K562 (cell line): ENCODE measurements around the gene SOX6. TPM values are rescaled to one million over a fixed set of nuclear protein-coding genes. Genes with fewer than 3 reads are reported as not detected.

Experiments
- ATAC-seq: fragments of 200-7000 bp; cut with Tn5 transposase; 3 replicates; pipeline ENCODE4 v1.9.1; 2020; ENCODE audit warnings: moderate library complexity
- BruUV-seq: library from RNA; stranded (reverse); fragments of 400-500 nt; replicated peaks from 2 replicates; lab custom pipeline; 2021; lab: Mats Ljungman, UMichigan
- CTCF ChIA-PET: fragments of 300-600 bp; formaldehyde crosslinking; extraction: SDS; loops from one replicate; lab custom pipeline; 2021; ENCODE audit warnings: low intra/inter-chr PET ratio; lab: Yijun Ruan, JAX
- POLR2A ChIA-PET: fragments of 300-600, 350-650 bp; sonication (Branson Sonifier 250); formaldehyde crosslinking; extraction: SDS; loops from one replicate; lab custom pipeline; 2021; ENCODE audit warnings: antibody characterized with exemption, inconsistent platforms; lab: Yijun Ruan, JAX
- DNase-seq, 4 experiments: peaks; one replicate each; pipeline versions ENCODE4 v3.0.0 to v3.0.0-alpha.2; 2011 to 2018; ENCODE audit warnings: low spot score in 3 of 4, mixed read lengths in 3 of 4; ENCODE audit errors: extremely low read depth in 1 of 4
- FAIRE-seq: peaks from 2 replicates; lab custom pipeline; 2011; peaks lifted over from hg19 to GRCh38; lab: Jason Lieb, UNC
- H2AFZ ChIP-seq: 2 replicates; pipeline ENCODE4 v1.6.0; 2011; ENCODE audit warnings: low read depth, low read length, control low read depth, inconsistent platforms
- H3K27ac ChIP-seq: fragments of 200-600 bp; 3 replicates; pipeline ENCODE4 v1.8.0; 2011; ENCODE audit warnings: low read depth, mild to moderate bottlenecking, control low read depth, inconsistent platforms, low read length, moderate library complexity, mixed read lengths; ENCODE audit errors: extremely low read depth
- H3K27me3 ChIP-seq, 2 experiments: fragments of 300-600 bp in 1 of 2; 2 replicates in 1 of 2; 3 replicates in 1 of 2; pipeline versions ENCODE4 v1.6.0 to v1.8.0; 2011; ENCODE audit warnings: inconsistent platforms in 2 of 2, low read length in 2 of 2, mild to moderate bottlenecking in 1 of 2, mixed read lengths in 1 of 2, moderate library complexity in 1 of 2; ENCODE audit not compliant: control insufficient read depth in 2 of 2, insufficient read depth in 2 of 2
- H3K36me3 ChIP-seq: fragments of 300-600 bp; 3 replicates; pipeline ENCODE4 v1.8.0; 2011; ENCODE audit warnings: mild to moderate bottlenecking, low read length, inconsistent platforms; ENCODE audit not compliant: control insufficient read depth, insufficient read depth
- H3K4me1 ChIP-seq, 2 experiments: fragments of 200-600 bp in 1 of 2; replicated peaks in 1 of 2; 2 replicates in 1 of 2; 3 replicates in 1 of 2; pipeline versions ENCODE4 v1.5.1 to v1.8.0; 2011; ENCODE audit warnings: inconsistent platforms in 2 of 2, low read length in 2 of 2, mild to moderate bottlenecking in 1 of 2, mixed read lengths in 1 of 2, moderate library complexity in 1 of 2; ENCODE audit not compliant: control insufficient read depth in 2 of 2, insufficient read depth in 2 of 2
- H3K4me2 ChIP-seq: 2 replicates; pipeline ENCODE4 v1.6.1; 2011; ENCODE audit warnings: low read length, control low read depth, inconsistent platforms, mixed read lengths; ENCODE audit not compliant: insufficient read depth
- H3K4me3 ChIP-seq: fragments of 200-600 bp; sonication (generic), shearing (Covaris generic); 2 replicates; pipeline ENCODE4 v1.5.1; 2016; ENCODE audit warnings: control low read depth, inconsistent platforms
- H3K79me2 ChIP-seq: fragments of 200-600 bp; 3 replicates; pipeline ENCODE4 v1.8.0; 2011; ENCODE audit warnings: low read length, inconsistent platforms; ENCODE audit not compliant: control insufficient read depth, insufficient read depth
- H3K9ac ChIP-seq, 2 experiments: 2 replicates each; pipeline versions ENCODE4 v1.6.0 to v1.6.1; 2011; ENCODE audit warnings: low read depth in 2 of 2, low read length in 2 of 2, control low read depth in 1 of 2, inconsistent platforms in 1 of 2, mild to moderate bottlenecking in 1 of 2, mixed read lengths in 1 of 2; ENCODE audit not compliant: insufficient read depth in 1 of 2
- H3K9me1 ChIP-seq: one replicate; pipeline ENCODE4 v1.6.0; 2011; ENCODE audit warnings: inconsistent platforms, mild to moderate bottlenecking, low read length, moderate library complexity; ENCODE audit not compliant: control insufficient read depth, insufficient read depth
- H3K9me3 ChIP-seq: replicated peaks from 2 replicates; pipeline ENCODE4 v1.5.1; 2011; ENCODE audit warnings: low read depth, low read length, inconsistent platforms; ENCODE audit not compliant: control insufficient read depth, insufficient read depth
- H4K20me1 ChIP-seq: replicated peaks from 2 replicates; pipeline ENCODE4 v1.6.1; 2011; ENCODE audit warnings: low read length, inconsistent platforms, mixed read lengths; ENCODE audit not compliant: control insufficient read depth, insufficient read depth
- ARID1B ChIP-seq: fragments of 450-650 bp; IDR thresholded peaks from 2 replicates; pipeline ENCODE4 v1.6.1; 2016; ENCODE audit warnings: antibody characterized with exemption, mild to moderate bottlenecking, inconsistent platforms
- CBFA2T2 ChIP-seq: fragments of 450-650 bp; conservative IDR thresholded peaks from 2 replicates; pipeline ENCODE4 v1.6.1; 2017; ENCODE audit warnings: mild to moderate bottlenecking
- CBFA2T3 ChIP-seq: fragments of 450-650 bp; IDR thresholded peaks from 2 replicates; pipeline ENCODE4 v1.6.1; 2017
- CREB1 ChIP-seq, 2 experiments: sonication (generic) in 1 of 2; formaldehyde crosslinking in 1 of 2; IDR thresholded peaks; 2 replicates each; pipeline versions ENCODE4 v1.6.1 to v1.8.0; 2012 to 2022; ENCODE audit warnings: inconsistent platforms in 1 of 2, mild to moderate bottlenecking in 1 of 2, missing genetic modification reagents in 1 of 2, moderate library complexity in 1 of 2
- FOXA1 ChIP-seq: fragments of 450-650 bp; IDR thresholded peaks from 2 replicates; pipeline ENCODE4 v1.6.1; 2016; ENCODE audit warnings: mild to moderate bottlenecking, borderline replicate concordance
- KAT8 ChIP-seq: fragments of 450-650 bp; IDR thresholded peaks from 2 replicates; pipeline ENCODE4 v1.6.1; 2016; ENCODE audit warnings: low read depth, mild to moderate bottlenecking
- KLF16 ChIP-seq: IDR thresholded peaks from 2 replicates; pipeline ENCODE4 v1.6.1; 2016; ENCODE audit warnings: antibody characterized with exemption
- MCM5 ChIP-seq: fragments of 450-650 bp; IDR thresholded peaks from 2 replicates; pipeline ENCODE4 v1.6.1; 2016; ENCODE audit warnings: low read depth
- MEIS2 ChIP-seq: fragments of 450-650 bp; IDR thresholded peaks from 2 replicates; pipeline ENCODE4 v1.6.1; 2014; ENCODE audit warnings: mild to moderate bottlenecking; ENCODE audit not compliant: partially characterized antibody
- NCOA6 ChIP-seq: fragments of 450-650 bp; IDR thresholded peaks from 2 replicates; pipeline ENCODE4 v1.6.1; 2017; ENCODE audit warnings: mild to moderate bottlenecking
- NR3C1 ChIP-seq: sonication (generic); formaldehyde crosslinking; IDR thresholded peaks from 2 replicates; pipeline ENCODE4 v1.8.1; 2022; ENCODE audit warnings: missing genetic modification reagents
- POLR2A ChIP-seq: fragments of 450-650 bp; conservative IDR thresholded peaks from 2 replicates; pipeline ENCODE4 v1.6.1; 2016
- POLR2AphosphoS2 ChIP-seq: IDR thresholded peaks from 2 replicates; pipeline ENCODE4 v1.6.1; 2012; ENCODE audit warnings: low read length, improper control_type of control experiment
- SIX5 ChIP-seq, 2 experiments: IDR thresholded peaks; 2 replicates each; pipeline ENCODE4 v1.6.1; 2011; ENCODE audit warnings: low read length in 2 of 2, borderline replicate concordance in 1 of 2, low read depth in 1 of 2, mild to moderate bottlenecking in 1 of 2, moderate library complexity in 1 of 2; ENCODE audit not compliant: insufficient read depth in 1 of 2
- SMAD2 ChIP-seq: fragments of 150-350 bp; IDR thresholded peaks from 2 replicates; pipeline ENCODE4 v1.6.1; 2014; ENCODE audit warnings: low read depth, mild to moderate bottlenecking, low read length
- SOX6 ChIP-seq: fragments of 450-650 bp; IDR thresholded peaks from 2 replicates; pipeline ENCODE4 v1.6.1; 2014; ENCODE audit warnings: mild to moderate bottlenecking
- SRSF1 ChIP-seq: fragments of 200-400 bp; formaldehyde crosslinking; IDR thresholded peaks from 2 replicates; pipeline ENCODE4 v1.6.1; 2017; ENCODE audit warnings: mild to moderate bottlenecking, low read depth, low read length, moderate library complexity
- TCF3 ChIP-seq: sonication (generic); formaldehyde crosslinking; IDR thresholded peaks from 2 replicates; pipeline ENCODE4 v1.4.0; 2020; ENCODE audit warnings: mild to moderate bottlenecking, missing genetic modification reagents
- ZNF232 ChIP-seq: sonication (generic); formaldehyde crosslinking; IDR thresholded peaks from 2 replicates; pipeline ENCODE4 v1.8.0; 2022; ENCODE audit warnings: mild to moderate bottlenecking, missing genetic modification reagents
- ZNF41 ChIP-seq: fragments of 250-450 bp; sonication (Bioruptor Pico); conservative IDR thresholded peaks from 2 replicates; pipeline ENCODE4 v1.4.0; 2020; ENCODE audit warnings: mild to moderate bottlenecking
- ZNF586 ChIP-seq: fragments of 450-650 bp; formaldehyde crosslinking; conservative IDR thresholded peaks from 2 replicates; pipeline ENCODE4 v1.4.0; 2020; ENCODE audit warnings: mild to moderate bottlenecking, moderate library complexity
- in situ Hi-C: fragments of 300-500 bp; cut with MboI; formaldehyde crosslinking; loops from 4 replicates; pipeline ENCODE4 v1.15.0; 2018; ENCODE audit warnings: inconsistent platforms, mixed read lengths
- intact Hi-C: fragments of 100-400 bp; cut with micrococcal nuclease; formaldehyde crosslinking; loops from 2 replicates; pipeline ENCODE4 v1.14.2; 2022
- polyA plus RNA-seq, 8 experiments: library from polyadenylated mRNA; depleted of rRNA in 4 of 8; stranded (reverse) in 5 of 8; unstranded in 3 of 8; fragments of >200 nt; fragmentation: Nextera tagmentation in 2 of 8; fragmentation: Illumina TruSeq in 1 of 8; extraction: Ambion mirVana in 2 of 8; extraction: Trizol in 1 of 8; gene quantifications; 2 replicates each; pipeline versions ENCODE4 v1.2.1 to v1.2.3, GENCODE V29; 2011 to 2014; ENCODE audit warnings: inconsistent platforms in 1 of 8, missing spikeins in 1 of 8
- total RNA-seq, 7 experiments: library from RNA; depleted of rRNA in 6 of 7; stranded (reverse); fragments of >200 nt in 6 of 7; fragmentation: Illumina TruSeq in 2 of 7; extraction: Trizol in 2 of 7; gene quantifications; 2 replicates each; pipeline versions ENCODE4 v1.2.1 to v1.2.3, GENCODE V29; 2011 to 2021; ENCODE audit warnings: low replicate concordance in 1 of 7
- TF ChIP-seq, protein P1 (sequence below): sonication (generic); formaldehyde crosslinking; IDR thresholded peaks from 2 replicates; pipeline ENCODE4 v1.8.0; 2022; ENCODE audit warnings: mild to moderate bottlenecking, missing genetic modification reagents, borderline replicate concordance

The SOX6 gene
- total and polyA plus RNA-seq, 9 of the 15 experiments (the other 6 are each of a cell fraction or from before 2014, with no cell fraction given): 0.89 to 8.7 (median 5.7) TPM

DNA sequence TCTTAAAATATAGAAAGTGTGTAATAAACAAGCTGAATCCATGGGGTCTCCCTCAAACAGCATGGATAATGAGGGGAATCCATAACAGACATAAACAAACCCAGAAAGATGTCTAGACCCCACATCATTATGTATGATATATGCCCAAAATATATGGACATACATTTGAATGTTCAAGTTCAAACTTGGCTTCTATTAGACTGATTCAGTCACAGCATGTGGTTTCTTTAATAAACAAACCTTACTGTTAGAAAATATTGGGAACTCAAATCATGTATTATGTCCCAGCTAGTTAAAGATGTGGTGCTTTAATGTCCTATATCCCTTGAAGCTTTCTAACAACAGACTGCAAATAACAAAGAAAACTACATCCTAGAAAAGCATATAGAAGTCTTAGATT, 228.6 kb downstream of the SOX6 start:
- no peak for ATAC-seq
- no peak for FAIRE-seq

DNA sequence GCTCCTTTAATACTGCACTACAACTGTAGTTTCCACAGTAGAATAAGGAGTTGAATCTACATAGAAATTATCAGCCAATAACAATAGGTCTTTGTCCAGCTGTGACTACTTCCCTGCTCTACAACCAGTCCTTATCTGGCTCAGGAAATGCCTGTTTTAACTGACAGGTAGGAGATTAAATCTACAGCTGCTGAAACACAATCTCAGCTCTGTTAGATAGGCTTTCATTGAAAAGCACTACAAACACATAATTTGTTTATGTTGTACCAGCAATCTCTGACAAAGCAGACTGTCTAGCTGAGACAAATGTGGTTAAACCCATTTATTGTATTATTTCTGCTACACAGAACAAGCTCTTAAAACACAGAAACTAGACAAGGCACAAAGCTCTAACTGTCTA, 230.0 kb downstream of the SOX6 start:
- intact Hi-C loops (no loop called here), in situ Hi-C loops (no loop called here)
- Histone ChIP-seq H3K4me3 (no peak overlapping the region), H3K27ac (no peak overlapping the region), H3K9me1 (no peaks in the 10 kb centered on the region), H3K36me3 (no peaks in the 10 kb centered on the region), H4K20me1 (no peaks in the 10 kb centered on the region), H3K79me2 (no peaks in the 10 kb centered on the region), H3K4me2 (no peak overlapping the region), H3K27me3 (no peaks in the 10 kb centered on the region), H3K9ac (no peak overlapping the region), H3K9me3 (no peaks in the 10 kb centered on the region), H2AFZ (no peak overlapping the region), H3K4me1 (0 out of 5 replicates have a peak, but pooled peaks cover 0 to 3% of the 10 kb centered on the region in 2 experiments)
- POLR2A ChIA-PET: interaction anchor here (0.7 kb wide), 2 partner anchors 11 to 14 kb away, joined by 3 read pairs; no protein-coding TSS in a partner anchor
- CTCF ChIA-PET: no interaction called here
- FAIRE-seq (no peak), ATAC-seq (no peak), DNase-seq (peak in 1 of 4 experiments; percentile 11)
- BruUV-seq: no TSS peak
- TF ChIP-seq TCF3 (CRISPR knock-in tag) (0 out of 2 replicates have a peak, but pooled peaks have one; percentile 10), CBFA2T3 (peak; percentile 71), CREB1 (IDR thresholded peaks at IDR 0.05) (no peak), CREB1 (CRISPR knock-in tag; IDR thresholded peaks at IDR 0.05) (no peak), KLF16 (peak; percentile 31; the same call in 1 of the 2 replicates), SOX6 (peak; percentile 91), POLR2AphosphoS2 (no peak), ARID1B (peak; percentile 35; the same call in 1 of the 2 replicates), POLR2A (no peak), SRSF1 (no peak), MCM5 (no peak), CBFA2T2 (peak; percentile 55; the same call in 1 of the 2 replicates), SMAD2 (no peak), FOXA1 (no peak), MEIS2 (peak; percentile 63)
- TF ChIP-seq, protein P1, sequence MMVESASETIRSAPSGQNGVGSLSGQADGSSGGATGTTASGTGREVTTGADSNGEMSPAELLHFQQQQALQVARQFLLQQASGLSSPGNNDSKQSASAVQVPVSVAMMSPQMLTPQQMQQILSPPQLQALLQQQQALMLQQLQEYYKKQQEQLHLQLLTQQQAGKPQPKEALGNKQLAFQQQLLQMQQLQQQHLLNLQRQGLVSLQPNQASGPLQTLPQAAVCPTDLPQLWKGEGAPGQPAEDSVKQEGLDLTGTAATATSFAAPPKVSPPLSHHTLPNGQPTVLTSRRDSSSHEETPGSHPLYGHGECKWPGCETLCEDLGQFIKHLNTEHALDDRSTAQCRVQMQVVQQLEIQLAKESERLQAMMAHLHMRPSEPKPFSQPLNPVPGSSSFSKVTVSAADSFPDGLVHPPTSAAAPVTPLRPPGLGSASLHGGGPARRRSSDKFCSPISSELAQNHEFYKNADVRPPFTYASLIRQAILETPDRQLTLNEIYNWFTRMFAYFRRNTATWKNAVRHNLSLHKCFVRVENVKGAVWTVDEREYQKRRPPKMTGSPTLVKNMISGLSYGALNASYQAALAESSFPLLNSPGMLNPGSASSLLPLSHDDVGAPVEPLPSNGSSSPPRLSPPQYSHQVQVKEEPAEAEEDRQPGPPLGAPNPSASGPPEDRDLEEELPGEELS (CRISPR knock-in tag): no peak

More for the DNA sequence above, 228.6 kb downstream of the SOX6 start:
- H3K9me3 ChIP-seq: no peaks in the 10 kb centered on the region
- DNase-seq: no peak
- H3K4me3 ChIP-seq: no peak overlapping the region
- intact Hi-C loops (no loop called here), in situ Hi-C loops (no loop called here)
- POLR2A ChIA-PET: no interaction called here
- no peaks in the 10 kb centered on the region for H3K36me3 ChIP-seq
- no peaks in the 10 kb centered on the region for H3K79me2 ChIP-seq
- no peak overlapping the region for H3K9ac ChIP-seq
- H2AFZ ChIP-seq: no peak overlapping the region
- H3K9me1 ChIP-seq: no peaks in the 10 kb centered on the region
- 0 out of 5 replicates have a peak, but pooled peaks cover 0 to 3% of the 10 kb centered on the region in 2 experiments for H3K4me1 ChIP-seq
- BruUV-seq: no TSS peak
- H3K27me3 ChIP-seq: no peaks in the 10 kb centered on the region
- CTCF ChIA-PET: no interaction called here
- no peaks in the 10 kb centered on the region for H4K20me1 ChIP-seq
- TF ChIP-seq KAT8: no peak
- no peak for TF ChIP-seq NR3C1 (CRISPR knock-in tag)
- TF ChIP-seq ZNF232: no peak
- TF ChIP-seq ZNF41: no peak
- TF ChIP-seq SIX5 (IDR thresholded peaks at IDR 0.05; ENCODE audit: borderline replicate concordance in 1 of 2, insufficient read depth in 1 of 2, low read depth in 1 of 2, low read length in 2 of 2): no peak
- no peak for TF ChIP-seq ZNF586 (CRISPR knock-in tag)
- TF ChIP-seq NCOA6: no peak
- no peak overlapping the region for H3K4me2 ChIP-seq
- H3K27ac ChIP-seq: no peak overlapping the region
